T-helper 2 cell treated with Interferon-gamma antibody and Interleukin-4, amounts not matched to agents 100 ng/mL and 5 ng/mL, for 36 hours (primary cell): ENCODE data around the gene DHX58. TPM values are rescaled to one million over a fixed set of nuclear protein-coding genes. Genes with fewer than 3 reads are reported as not detected.
"Not testable (repeated sequence)": the region's sequence is repeated elsewhere in the genome, so short reads cannot be mapped to it uniquely, and the experiment has no call there.

Experiments used
- intact Hi-C: fragments of 100-400 bp; cut with micrococcal nuclease; formaldehyde crosslinking; loops from one replicate; pipeline ENCODE4 v1.15.1; 2023
- total RNA-seq: library from RNA; stranded (reverse); gene quantifications from 2 replicates; pipeline ENCODE4 v1.2.3, GENCODE V29; 2022

The DHX58 gene
- total RNA-seq, result 35.9 and 38.8 TPM in 2 replicates

- intact Hi-C loops, result loop anchor here (2.0 to 10.0 kb wide), 5 partner anchors 45 to 378 kb away; partner anchors contain the start of genes CNP, DNAJC7, HAP1 and HCRT
Observed at GRCh38 chr17:42112552-42113176, at the start of gene DHX58. Gene DHX58, minus strand, starts transcription at chr17:42112714. Its CDS starts 822 bp downstream, at chr17:42111892.

DNA sequence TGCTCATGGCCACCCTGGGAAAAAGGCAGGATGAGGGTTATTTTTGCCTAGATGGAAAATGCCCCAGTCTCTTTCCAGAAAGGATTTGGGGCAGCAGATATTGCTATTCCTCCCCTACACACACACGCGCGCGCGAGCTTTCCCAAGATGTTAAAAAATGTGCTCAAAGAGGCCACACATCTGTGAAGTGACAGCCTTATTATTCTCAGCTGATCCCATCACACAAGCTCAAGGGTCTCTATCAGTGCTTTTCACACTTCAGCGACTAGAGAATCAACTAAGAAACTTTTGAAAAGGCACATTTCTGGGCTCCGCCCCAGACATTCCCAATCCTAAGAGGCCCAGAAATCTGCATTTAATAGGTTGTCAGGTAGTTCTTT is 48.0 kb upstream of the DHX58 start:
- intact Hi-C loops, result no loop called here

- intact Hi-C loops, result loop anchor here (5.0 kb wide), 1 partner anchor 48 kb away; the partner anchor contains the start of gene DHX58
Observed at GRCh38 chr17:42159796-42160530, 47.4 kb upstream of the DHX58 start.

DNA sequence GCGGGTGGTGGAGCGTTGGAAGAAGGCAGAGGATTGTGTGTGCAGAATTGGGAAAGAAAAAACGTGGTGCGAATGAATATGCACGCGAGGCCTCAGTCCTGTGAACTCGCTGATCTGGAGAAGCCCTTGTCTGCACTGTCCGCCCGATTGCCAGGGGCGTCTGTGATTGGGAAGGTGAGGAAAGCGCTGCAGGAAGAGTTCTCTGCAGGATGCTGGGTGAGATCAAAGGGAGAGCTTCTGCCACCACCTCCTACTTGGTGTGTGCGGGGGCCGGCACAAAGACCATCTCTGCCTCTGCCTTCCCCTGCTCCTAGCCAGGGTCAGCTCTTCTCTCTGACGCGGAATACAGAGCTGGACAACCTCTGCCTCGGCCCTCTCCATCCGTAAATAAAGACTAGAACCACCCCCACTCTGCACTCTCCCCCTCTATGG is 43.1 kb upstream of the DHX58 start:
- intact Hi-C loops, result loop anchor here (1.0 to 5.0 kb wide), 5 partner anchors 25 to 225 kb away; partner anchors contain the start of genes CNP, DHX58, KCNH4 and NKIRAS2

DNA sequence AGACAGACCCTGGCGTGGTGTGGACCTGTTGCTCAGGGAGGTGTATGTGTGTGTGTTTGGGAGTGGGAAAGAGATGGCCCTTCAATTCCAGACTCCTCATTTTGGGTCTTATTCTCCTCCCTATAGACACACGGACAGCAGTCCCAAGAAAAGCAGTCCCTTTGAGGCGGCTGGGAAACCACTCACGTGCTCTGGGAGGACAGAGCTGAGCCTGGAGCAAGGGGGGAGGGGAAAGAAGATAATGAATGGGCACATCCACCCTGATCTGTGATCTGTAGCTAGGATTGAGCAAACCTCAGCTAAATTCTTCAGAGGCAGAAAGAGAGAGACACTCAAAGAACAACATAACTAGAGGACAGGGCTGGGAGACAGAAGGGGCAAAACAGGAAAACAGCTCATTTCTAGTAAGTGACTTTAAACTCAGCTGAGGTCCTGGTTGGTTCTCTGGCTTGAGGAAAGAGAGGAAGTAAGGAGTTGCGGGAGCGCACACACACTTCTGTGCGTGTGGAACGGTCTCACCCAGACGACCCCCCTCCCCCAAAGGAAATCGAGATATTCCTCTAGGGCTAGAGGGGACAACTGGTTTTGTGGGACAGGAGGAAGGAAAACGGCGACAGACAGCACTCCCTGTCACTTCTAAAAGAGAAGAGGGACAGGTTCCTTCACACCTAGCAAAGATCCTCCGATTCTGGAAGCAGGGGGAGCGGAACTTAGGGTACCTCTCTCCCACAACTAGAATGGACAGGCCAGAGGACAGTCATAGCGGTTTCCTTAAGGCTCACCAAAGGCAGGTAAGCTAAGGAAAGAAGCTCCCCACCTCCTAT is 41.6 kb upstream of the DHX58 start:
- intact Hi-C loops, result loop anchor here (2.0 kb wide), 1 partner anchor 27 kb away; the partner anchor contains the start of gene KCNH4

GRCh38 chr17:42146911-42147607 is 34.5 kb upstream of the DHX58 start:
- intact Hi-C loops, result no loop called here

GRCh38 chr17:42143138-42143537 is 30.6 kb upstream of the DHX58 start:
- intact Hi-C loops, result not testable (repeated sequence)

- intact Hi-C loops, result no loop called here
Observed at GRCh38 chr17:42142371-42142896, 29.9 kb upstream of the DHX58 start.

- intact Hi-C loops, result no loop called here
Observed at GRCh38 chr17:42141382-42141781, 28.9 kb upstream of the DHX58 start.

DNA sequence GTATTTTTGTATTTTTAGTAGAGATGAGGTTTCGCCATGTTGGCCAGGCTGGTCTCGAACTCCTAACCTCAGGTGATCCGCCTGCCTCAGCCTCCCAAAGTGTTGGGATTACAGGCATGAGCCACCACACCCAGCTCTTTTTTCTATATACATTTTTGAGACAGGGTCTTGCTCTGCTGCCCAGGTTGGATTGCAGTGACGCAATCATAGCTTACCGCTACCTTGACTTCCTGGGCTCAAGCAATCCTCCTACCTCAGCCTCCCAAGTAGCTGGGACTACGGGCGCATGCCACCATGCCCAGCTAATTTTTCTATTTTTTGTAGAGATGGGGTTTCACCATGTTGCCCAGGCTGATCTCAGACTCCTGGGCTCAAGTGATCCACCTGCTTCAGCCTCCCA is 28.2 kb upstream of the DHX58 start:
- intact Hi-C loops, result not testable (repeated sequence)

GRCh38 chr17:42138749-42139492 is 26.4 kb upstream of the DHX58 start:
- intact Hi-C loops, result no loop called here

- intact Hi-C loops, result no loop called here
Observed at GRCh38 chr17:42136654-42137051, 24.1 kb upstream of the DHX58 start.

DNA sequence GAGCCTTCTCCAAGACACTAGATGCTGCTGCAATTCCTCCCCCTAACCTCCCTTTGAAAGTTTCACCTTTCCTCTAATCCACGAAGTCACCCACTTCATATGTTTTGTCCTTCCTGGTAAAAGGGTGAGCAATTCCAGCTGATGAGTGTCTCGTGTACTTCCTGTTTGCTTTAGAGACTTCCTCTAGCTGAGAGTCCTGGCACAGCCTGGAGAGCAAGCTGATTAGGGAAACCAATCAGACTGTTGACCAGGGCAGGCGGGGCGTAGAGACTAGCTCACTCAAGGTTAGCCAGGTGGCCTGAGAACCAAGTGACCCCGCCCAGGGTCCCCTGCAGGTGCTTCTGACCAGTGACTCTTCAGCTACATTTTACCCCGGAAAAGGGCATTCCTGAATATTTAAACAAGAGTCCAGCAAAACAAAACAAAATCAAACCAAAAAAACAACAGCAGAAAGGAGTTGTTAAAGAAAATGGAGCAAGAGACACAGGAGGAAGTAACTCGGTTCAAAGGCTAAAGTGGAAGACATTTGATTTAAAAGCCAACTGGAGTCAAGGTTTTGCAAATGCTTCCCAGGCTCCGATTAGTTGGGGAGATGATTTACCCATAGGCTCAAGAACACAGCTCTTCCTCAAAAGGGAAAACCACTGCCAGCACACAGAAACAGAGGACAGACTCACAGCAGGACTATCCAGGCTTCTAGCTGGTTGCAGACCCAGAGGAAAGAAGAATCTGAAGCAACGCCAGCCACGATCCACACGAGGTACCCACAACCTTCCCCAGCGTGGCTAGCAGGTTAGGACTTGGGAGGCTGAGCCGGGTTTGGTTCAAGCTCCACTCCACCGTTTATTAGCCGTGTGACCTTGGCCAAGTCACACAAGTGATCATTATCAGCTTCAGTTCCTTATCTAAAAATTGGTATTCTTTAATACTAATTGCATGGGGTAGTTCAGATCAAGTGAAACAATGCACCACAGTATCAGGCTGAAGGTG is 23.4 kb upstream of the DHX58 start:
- intact Hi-C loops, result no loop called here

GRCh38 chr17:42135151-42135550 is 22.6 kb upstream of the DHX58 start:
- intact Hi-C loops, result no loop called here

GRCh38 chr17:42133461-42134041 is 21.0 kb upstream of the DHX58 start:
- intact Hi-C loops, result no loop called here

DNA sequence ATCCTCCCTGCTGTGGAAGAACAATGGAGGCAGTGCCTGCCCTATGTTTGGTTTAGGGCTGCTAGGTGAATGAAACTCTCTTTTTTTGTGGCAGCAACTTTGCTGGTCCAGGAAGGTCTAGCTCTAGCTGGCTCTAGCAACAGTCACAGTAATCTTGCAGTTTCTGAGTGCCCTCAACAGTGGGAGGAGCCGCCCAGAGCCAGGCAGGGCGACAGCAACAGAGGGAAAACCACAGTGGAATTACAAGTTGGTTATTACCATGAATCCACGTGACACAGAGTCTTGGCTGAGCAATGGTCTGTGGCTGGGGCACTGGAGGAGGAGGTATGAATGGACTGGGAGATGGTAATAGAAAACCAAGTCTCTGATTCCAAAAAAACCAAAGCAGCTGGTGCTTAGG is 20.4 kb upstream of the DHX58 start:
- intact Hi-C loops, result no loop called here

DNA sequence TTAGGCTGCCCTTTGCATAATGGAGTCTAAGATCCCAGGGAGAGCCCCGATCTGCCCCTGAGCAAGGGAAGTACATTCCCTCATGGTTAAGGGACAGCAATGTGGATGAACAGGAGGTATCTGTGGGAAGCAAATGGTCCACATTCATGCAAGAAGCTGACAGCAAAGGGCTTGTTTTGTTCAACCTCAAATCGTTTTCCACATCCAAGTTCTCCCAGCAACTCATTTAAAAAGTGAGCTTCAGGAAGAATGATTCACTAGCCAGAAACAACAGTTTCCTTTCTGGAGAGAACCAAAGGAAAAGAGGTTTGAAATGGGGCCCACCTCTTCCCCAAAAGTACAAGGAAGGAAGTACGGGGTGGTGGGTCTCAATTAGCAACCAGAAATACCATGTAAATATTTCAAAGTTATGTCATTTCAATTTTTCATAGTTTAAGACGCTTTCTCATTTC is 19.5 kb upstream of the DHX58 start:
- intact Hi-C loops, result no loop called here

DNA sequence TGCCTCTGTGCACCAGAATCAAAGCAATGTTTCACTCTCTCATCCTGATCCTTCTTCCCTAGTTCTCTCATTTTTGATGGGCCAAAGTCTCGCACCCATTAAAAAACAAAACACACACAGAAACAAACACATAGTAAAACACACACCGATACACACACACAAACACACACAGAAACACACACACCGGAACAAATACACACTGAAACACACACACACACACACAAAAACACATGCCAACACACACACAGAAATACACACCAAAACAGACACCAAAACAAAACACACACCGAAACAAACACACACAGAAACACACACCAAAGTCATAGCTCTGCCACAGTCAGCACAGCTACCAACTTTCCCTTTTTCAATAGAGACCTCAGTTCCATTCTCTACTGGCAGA is 18.7 kb upstream of the DHX58 start:
- intact Hi-C loops, result no loop called here
